Right kidney (tissue), 1 donor: ENCODE results near the gene PLEKHA6.

Experiments
- DNase-seq: peaks from one replicate; pipeline ENCODE4 v3.0.0-alpha.2; 2016

PLEKHA6 gene

DNA sequence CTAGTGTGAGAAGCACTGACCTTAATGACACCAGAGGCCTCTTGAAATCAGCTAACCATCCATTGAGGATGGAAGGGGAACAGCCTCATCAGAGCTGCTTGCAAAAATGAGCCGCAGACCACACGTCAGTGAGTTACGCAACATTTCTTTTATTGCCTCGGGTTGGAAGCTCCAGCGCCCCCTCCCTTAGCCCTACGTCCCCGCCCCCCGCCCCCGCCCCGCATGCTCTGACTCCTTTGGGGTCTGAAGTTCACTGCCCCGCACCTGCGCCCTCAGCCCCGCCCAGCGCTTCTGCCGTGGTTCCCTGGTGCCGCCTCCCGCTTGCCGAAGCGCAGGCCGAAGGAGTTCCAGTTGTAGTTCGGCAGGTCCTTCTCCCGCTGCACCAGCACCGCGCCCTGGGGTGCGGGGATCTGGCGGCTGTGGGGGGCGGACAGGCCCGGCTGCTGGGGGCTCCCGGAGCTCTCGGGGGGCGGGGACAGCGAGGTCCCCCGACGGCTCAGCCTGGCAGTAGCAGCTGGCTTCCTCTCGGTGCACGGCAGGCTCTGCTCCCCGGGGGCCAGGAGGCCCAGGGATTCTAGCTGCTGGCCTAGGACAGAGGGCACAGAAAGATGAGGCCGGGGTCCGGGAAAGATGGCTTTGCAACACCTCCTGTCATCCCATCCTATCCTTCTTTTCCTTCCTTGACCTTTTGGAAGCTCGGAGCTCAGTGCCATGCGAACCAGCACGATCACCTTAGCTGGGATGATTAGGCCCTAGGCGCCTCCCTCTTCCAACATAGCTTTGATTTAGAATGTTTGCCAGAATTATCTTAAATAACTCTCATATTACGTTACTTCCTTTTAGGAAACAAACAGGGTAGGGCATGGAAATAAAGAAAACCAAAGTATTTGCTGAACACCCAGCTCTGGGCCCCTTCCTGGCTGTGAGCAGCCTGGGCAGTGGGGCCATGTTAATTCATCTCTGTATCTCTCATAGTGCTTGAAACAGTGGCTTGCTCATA lies 169.2 kb downstream of the PLEKHA6 start:
- DNase-seq, result peak; percentile 45

DNA sequence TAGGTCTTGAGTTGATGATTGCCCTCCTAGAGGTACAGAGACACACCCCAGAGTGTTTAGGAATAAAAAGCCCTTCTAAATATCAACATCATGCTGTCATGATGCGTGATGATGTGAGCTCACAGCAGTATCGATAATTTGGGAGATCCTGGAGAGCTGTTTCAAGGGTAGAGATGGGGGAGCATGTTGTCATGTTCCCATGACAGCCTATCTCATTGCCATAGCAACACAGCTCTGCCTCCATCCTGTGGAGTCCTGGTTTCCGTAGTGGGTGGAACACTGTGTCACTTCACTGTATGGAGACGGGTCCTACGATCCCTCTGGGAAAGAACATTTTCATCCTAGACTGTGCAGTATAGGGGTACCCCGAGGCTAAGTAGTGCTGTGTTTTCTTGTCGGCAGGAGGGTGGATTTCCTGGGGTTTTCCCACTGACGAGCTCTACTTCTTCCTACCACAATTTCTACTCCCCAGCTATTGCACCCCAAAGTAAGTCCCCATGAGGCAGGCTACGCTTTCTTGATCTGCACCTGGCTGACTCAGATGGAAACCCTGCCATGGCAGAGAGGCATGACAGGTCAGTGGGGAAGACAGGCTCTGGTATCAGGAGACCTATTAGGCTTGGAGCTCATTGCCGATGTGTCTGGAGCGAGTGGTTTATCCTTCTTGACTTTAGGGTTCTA lies 170.6 kb downstream of the PLEKHA6 start:
- DNase-seq, result no peak

DNA sequence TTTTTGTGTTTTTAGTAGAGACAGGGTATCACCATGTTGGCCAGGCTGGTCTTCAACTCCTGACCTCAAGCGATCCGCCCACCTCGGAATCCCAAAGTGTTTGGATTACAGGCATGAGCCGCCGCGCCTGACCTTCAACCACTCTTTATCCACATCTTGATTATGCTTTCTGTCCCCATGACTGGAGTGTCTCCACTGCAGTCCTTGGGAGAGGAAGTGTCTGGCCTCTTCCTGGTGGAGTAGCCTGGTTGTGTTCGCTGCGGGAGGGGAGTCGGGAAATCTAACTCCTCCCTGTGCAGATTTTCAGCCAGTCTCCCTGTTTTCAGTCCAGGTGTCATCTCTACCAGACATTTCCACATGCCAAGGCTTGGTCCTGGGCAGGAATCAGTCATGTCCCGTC lies 173.1 kb downstream of the PLEKHA6 start:
- DNase-seq, result no peak

DNA sequence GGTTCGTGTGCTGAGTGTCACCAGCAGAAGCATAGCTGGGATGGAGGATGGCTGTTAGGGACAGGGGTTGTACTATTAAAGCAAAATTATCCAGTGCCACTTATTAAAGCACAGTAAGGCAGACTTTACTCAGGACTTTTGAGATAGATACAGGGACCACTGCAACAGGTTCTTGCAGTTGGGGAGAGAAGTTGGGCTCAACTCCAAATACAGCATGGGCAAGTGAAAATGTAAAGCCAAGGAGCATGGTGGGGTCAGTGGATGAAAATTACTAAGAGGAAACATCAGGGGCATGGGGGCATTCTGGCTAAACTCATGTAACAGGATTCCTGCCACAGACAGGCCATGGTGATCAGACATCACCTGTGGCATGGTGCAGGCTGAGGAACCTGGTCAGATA lies 178.6 kb downstream of the PLEKHA6 start:
- DNase-seq, result no peak

DNA sequence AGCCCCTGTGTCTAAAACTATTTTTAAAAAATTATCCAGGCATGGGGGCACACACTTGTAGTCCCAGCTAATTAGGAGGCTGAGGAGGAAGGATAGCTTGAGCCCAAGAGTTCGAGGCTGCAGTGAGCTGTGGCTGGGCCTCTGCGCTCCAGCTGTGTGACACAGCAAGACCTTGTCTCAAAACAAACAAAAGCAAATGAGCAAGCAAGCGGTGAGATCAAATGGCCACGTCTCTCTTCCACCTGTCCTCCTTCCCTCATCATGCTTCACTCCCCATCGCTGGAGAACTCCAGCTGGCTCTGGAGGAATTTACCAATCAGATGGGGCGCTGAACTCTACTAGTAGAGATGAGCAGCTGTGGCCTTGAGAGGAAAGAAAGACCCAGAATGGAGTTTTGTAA lies 179.6 kb downstream of the PLEKHA6 start:
- DNase-seq, result no peak

DNA sequence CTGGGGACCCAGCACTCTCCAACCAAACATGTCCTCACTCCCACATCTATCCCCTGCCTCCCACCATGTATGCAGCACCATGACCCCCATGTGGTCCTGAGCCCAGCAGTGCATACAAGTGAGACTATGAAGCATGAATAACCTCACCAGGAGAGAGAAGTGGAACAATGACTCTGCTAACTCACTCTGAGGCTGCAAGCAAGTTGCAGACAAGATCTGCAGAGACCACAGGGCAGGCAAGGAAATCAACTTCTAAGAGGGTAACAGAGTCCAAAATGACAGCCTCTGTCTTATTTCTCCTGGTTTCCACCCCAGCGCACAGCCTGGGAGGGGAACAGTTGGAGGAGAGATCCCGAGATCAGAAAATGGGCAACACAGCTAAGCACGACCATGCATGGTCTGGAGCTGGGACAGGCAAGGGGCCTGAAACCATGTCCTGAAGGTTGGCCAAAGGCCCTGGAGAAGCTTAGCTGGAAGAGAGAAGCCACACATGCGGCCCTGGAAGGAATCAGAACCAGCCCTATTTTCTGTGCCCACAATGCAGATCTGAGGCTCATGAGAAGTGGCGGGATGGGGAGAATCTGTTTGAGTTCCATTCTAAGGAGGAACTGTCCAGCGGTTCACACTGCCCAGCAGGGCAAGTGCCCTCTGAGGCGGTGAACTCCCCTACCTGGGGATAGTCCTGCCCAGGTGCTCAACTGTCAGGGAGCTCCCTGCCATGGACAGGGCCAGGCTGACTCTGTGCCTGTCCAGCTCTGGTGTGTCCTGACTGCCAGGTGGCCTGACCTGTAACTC lies 181.0 kb downstream of the PLEKHA6 start:
- no peak for DNase-seq

DNA sequence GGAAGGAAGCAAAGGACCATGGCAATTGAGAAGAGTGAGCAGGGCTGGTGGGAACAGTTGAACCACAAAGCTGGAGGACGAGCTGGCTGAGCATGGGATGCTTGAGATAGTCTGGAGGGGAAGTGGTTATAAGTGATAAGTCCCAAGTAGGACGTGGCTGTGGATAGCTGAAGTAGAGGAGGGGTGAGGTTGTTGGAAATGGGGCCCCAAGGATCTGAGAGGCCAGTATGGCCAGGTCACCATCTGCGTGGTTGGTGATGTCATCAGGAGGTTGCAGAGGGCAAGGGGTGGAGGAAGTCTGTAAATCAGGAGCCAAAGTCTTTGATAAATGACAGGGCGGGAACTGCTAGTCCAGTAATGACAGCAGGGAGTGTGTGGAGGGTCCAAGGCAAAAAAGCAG lies 182.6 kb downstream of the PLEKHA6 start:
- DNase-seq, result no peak

DNA sequence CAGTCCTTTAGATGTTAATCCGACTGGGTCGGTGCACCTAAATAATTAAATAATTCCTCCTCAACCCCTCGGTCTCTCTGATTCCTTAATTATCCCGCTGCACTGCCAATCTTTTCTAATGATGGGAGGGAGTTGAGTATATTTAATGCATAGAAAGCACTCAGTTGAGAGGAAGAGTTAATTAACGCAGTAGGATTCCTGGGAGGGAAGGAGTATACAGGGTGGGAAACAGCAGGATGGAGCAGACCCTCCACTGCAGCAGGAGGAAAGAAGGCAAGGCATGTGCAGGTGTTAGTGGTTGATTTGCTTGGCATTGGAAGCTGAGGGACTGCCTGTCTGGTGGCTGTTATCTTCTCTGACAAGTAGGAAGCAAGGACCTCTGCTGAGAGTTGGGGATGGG lies 183.7 kb downstream of the PLEKHA6 start:
- no peak for DNase-seq

DNA sequence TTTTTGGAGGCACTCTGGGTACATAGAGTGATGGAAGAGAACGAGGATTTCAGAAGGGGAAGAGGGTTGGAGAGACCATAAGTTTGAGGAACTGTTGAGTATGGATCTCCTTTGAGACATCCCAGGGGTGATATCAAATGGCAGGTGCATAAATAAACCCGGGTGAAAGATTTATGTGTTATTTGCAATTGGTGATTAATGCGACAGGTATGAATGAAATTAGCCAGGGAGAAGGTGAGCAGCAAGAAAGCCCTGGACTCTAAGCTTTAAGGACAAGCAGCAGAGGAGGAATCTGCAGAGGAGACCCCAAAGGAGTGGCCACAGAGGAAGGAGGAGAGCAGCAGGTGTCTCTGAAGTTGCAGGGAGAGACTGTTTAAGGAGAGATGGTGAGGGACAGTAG lies 184.8 kb downstream of the PLEKHA6 start:
- DNase-seq, result no peak

DNA sequence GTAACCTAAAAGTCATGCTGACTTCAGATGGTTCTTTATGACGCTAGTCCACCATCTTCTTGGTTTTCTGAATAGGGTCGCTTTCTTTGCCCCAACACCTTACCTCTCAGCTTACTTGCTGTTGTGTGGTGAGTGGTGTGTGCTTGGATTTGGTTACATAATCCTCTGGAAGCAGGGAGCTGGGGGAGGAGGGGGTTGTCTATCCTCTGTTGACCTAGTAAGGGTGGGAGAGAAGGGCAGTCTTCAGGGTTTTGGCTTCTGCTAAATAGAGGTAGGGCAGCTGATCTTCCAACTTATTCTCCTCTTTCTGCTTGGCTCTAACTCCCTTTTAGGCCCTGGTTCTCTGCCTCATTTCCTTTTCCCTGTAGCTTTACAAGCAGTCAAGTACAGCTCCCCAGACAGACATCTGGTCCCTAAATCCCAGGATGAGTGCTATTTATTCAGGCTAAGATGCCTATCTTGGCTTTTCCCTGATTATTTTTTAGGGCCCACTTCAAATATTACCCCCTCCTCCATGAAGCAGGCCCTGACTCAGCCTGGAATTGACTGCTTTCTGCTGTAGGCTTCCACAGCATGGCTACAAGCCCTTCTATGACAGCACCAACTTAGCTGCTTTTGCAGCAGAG lies 187.2 kb downstream of the PLEKHA6 start:
- DNase-seq, result no peak

DNA sequence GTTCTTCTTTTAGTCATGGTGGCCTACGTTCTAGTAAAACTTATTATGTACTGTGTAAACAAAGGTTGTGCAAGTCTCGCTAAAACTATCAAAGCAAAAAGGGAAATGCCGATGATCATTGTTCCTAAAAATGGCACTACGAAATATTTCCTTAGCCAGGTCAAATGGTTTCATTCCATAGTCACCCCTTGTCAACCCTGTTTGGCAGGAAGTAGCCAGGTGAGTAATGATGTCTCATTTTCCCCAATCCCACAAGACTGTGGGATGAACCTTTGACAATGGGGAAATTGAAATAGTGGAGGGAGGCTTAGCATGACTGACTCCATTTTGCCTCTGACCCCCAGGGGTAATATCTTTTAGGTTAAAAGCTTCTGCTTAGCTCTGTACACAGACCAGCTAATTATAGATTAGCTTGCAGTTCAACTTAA lies 188.0 kb downstream of the PLEKHA6 start:
- DNase-seq, result no peak

DNA sequence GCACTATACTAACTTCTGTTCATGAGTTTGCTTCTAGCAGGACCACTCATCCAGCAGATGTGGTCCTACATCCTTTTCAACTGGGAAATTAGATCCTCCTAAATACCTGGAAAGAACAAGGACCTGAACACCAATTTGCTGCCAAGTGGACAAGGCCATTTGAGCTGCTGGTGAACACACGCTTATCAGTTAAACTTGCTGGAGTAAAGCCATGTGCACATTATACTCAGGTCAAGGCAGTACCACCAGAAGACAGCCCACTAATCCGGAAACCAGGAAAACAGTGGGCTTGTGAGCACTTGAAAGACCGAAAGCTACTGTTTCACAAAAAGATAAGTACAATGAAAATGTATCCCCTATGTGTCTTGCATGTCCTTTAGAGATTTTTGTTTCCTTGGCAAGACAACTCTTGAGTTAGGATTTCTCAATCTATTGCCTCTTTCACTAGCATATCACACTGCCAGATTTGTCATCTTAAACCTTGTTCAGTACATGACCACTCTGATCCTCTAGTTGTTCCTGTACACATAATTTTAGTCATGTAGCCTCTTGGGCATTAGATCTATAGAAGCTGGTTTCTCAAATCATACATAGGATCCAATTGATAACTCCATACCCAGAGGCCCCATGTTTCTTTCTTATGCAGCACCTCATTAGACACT lies 189.1 kb downstream of the PLEKHA6 start:
- no peak for DNase-seq

DNA sequence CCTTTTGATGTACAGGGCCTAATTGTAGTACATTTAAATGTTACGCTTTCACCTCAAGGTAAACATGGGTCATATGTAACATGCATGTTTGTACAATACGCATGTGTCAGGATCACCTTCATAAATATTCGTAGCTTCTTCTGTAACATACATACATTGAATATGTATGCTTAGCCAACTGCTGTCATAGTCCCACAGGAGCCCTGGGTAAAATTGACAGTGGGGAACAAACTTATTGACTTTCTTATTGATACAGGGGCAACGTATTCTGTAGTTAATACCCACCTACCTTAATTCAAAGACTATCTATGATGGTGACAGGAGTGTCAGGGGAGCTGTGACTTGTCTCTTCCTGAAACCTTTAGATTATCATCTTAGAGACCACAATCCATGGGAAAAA lies 189.9 kb downstream of the PLEKHA6 start:
- DNase-seq, result no peak
